Hippocampal formation (tissue), 2 donors: Measurements from ENCODE around the gene EDARADD.

Experiments
- DNase-seq, 2 donors: peaks; one replicate each; lab custom pipeline; 2025; lab: John Stamatoyannopoulos, UW

Gene EDARADD

GRCh38 chr1:236394879-236395229 is 768 bp downstream of the EDARADD start:
- no peak for DNase-seq

- DNase-seq: no peak
These were observed 1.3 kb downstream of the EDARADD start for GRCh38 chr1:236395230-236395946.

GRCh38 chr1:236395947-236396664 is 2.0 kb downstream of the EDARADD start:
- no peak for DNase-seq

- no peak for DNase-seq
These were observed 2.6 kb downstream of the EDARADD start for GRCh38 chr1:236396665-236397043.

GRCh38 chr1:236397173-236397759 is 3.2 kb downstream of the EDARADD start:
- DNase-seq: no peak

- no peak for DNase-seq
These were observed 4.5 kb downstream of the EDARADD start for GRCh38 chr1:236398538-236398937.

GRCh38 chr1:236400061-236400603 is 6.0 kb downstream of the EDARADD start:
- DNase-seq: no peak

- DNase-seq: no peak
These were observed 7.6 kb downstream of the EDARADD start for GRCh38 chr1:236401698-236402097.

GRCh38 chr1:236403905-236404696 is 10.0 kb downstream of the EDARADD start:
- no peak for DNase-seq

GRCh38 chr1:236407059-236407458 is 13.0 kb downstream of the EDARADD start:
- no peak for DNase-seq

- DNase-seq: no peak
These were observed 19.6 kb downstream of the EDARADD start for GRCh38 chr1:236413688-236414087.

GRCh38 chr1:236416165-236416564 is 22.1 kb downstream of the EDARADD start:
- no peak for DNase-seq

- no peak for DNase-seq
These were observed 23.2 kb downstream of the EDARADD start for GRCh38 chr1:236417336-236417735.

GRCh38 chr1:236419502-236419901 is 25.4 kb downstream of the EDARADD start:
- no peak for DNase-seq

- DNase-seq: no peak
These were observed 26.9 kb downstream of the EDARADD start for GRCh38 chr1:236421022-236421421.

GRCh38 chr1:236421850-236422516 is 27.9 kb downstream of the EDARADD start:
- DNase-seq: no peak

GRCh38 chr1:236422517-236422876 is 28.4 kb downstream of the EDARADD start:
- DNase-seq: no peak

GRCh38 chr1:236425031-236425663 is 31.1 kb downstream of the EDARADD start:
- DNase-seq: no peak

- no peak for DNase-seq
These were observed 32.1 kb downstream of the EDARADD start for GRCh38 chr1:236426215-236426614.

- no peak for DNase-seq
These were observed 35.7 kb downstream of the EDARADD start for GRCh38 chr1:236429715-236430274.

- no peak for DNase-seq
These were observed 39.8 kb downstream of the EDARADD start for GRCh38 chr1:236433819-236434315.
